Cardiac ventricle fibroblast (primary cell): ENCODE data around the gene RUFY2. TPM values are rescaled to one million over a fixed set of nuclear protein-coding genes. Genes with fewer than 3 reads are reported as not detected.

ENCODE experiments used
- total RNA-seq: library from RNA; depleted of rRNA; stranded (reverse); fragments of >200 nt; gene quantifications from 2 replicates; pipeline ENCODE4 v1.2.3, GENCODE V29; 2015

RUFY2 gene, protein sequence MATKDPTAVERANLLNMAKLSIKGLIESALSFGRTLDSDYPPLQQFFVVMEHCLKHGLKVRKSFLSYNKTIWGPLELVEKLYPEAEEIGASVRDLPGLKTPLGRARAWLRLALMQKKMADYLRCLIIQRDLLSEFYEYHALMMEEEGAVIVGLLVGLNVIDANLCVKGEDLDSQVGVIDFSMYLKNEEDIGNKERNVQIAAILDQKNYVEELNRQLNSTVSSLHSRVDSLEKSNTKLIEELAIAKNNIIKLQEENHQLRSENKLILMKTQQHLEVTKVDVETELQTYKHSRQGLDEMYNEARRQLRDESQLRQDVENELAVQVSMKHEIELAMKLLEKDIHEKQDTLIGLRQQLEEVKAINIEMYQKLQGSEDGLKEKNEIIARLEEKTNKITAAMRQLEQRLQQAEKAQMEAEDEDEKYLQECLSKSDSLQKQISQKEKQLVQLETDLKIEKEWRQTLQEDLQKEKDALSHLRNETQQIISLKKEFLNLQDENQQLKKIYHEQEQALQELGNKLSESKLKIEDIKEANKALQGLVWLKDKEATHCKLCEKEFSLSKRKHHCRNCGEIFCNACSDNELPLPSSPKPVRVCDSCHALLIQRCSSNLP
- total RNA-seq, result 11.5 and 12.0 TPM in 2 replicates

DNA sequence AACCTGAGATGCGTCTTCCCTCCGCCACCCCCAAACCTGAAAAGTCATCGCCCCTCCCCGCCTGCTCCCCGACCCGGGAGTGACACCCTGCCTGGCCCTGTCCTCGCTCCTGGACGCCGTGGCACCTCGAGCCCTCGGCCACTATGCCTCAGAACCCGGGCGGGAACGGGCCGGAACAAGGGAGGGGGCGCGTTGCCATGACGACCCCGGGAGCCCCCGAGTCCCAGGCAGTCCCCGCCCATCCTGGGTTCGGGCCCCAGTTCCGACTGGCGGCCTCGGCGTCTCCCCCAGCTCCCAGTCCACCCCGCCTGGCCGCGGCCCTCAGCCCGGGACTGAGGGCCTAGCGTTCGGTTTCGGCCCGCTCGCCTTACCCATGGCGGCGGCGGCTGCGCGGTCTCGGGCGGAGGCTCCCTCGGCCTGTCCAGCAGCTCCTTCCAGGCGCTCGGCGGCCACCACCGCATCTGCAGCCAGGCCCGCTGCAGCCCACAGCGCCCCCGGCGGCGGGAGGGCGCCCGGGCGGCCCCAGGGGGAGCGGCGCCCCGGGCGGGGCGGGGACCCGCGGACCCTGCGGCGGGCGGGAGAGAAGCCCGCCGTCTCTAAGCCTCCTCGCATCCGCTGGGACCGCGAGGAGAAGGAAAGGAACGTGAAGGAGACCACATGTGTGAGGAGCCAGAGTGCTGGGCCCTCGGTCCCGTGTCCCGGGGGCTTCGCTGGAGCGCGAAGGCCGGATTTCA lies at the start of gene RUFY2:
Gene RUFY2, minus strand, starts transcription at position 463 of the 734 bp plus-strand sequence. Its CDS starts 88 bp downstream, at position 375.

DNA sequence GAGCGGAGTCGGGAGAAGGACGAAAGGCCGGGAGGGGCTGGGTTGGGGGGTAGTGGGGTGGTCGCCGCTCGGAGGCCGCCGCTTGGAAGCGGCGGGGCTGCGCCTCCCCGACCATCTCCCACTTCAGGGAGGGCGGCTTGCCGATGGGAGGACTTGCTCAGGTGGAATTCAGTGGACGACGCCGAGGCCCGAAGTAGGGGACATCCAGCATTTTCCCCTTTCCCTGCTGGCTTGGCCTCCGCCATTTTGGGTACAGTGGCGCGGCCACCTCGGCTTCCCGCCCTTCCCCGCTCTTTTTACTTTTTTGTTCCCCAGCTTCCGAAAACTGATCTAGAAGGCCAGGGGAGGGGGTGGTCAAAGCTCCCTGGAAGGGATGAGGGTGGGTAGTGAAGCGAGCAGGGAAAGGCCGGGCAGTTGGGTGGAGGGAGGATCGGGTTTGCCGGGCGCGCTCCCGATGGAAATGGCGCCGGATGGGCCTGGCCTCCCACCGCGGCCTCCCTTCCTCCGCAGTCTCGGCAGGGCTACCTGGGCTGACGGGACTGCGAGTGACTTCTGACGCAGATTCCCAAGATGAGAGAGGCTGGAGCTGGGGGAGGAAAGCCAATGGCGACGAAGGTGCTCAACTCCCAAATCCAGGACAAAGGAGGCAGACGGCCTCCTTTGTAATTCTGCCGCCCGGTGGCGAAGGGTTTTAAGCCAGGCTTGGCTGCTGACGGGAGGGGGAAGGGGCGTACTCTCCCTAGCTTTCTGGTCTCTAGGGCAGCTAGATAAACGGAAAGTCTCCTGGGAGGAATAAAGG lies 74.6 kb downstream of the RUFY2 start, which contains the start of gene PBLD:
Gene PBLD, minus strand, starts transcription at position 670 of the 799 bp plus-strand sequence. CDS start 26,084 bp downstream, outside the sequence.

DNA sequence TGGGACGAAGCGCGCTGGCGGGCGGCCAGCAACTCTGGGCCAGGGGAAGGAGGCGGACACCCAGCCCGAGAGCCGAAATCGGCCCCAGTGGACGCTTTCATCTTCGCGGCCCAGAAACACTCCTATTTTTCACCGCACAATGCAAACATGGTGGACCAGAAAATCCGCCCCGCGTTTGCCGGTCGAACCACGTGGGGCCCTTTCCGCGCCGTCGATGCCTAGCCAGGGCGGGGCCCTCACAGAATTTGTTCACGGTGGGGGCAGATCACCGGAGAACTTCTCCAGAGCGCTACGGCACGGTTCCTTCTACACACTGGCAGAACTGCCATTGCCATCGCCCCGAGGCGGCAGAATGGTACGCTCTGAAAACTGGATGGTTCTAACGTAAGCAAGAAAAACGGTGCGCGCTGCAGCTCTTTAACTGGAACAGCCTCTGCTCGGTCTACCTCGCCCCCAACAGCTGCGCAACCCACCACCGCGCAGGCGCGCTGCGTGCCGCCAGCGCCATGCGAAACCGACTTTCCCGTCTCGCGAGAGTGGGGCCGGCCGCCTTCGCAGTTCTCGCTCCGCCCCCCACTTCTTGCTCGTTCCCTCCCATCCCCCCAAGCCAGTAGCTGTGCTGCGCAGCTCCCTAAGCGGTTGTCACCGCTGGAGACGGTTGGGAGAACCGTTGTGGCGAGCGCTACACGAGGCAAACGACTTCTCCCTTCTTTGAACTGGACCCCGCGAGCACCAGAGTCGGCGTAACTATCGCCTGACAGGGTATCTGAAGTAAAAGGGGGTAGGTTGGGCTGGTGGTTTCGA lies 75.4 kb downstream of the RUFY2 start, which contains the start of gene HNRNPH3:
Gene HNRNPH3, plus strand, starts transcription at position 610 of the 804 bp plus-strand sequence. CDS start 5,158 bp downstream, outside the sequence.

Other genes with a start within 250 kb of the RUFY2 start
- not detected in 2 replicates for gene ATOH7, start 175.2 kb downstream of the RUFY2 start, total RNA-seq
- gene HNRNPH3, start 75.2 kb downstream of the RUFY2 start, total RNA-seq, result 16.6 and 18.2 TPM in 2 replicates
- 4.4 and 5.3 TPM in 2 replicates for gene PBLD, start 74.3 kb downstream of the RUFY2 start, total RNA-seq
- 2.3 and 2.4 TPM in 2 replicates for gene DNA2, start 64.7 kb upstream of the RUFY2 start, total RNA-seq
- gene SLC25A16, start 120.2 kb upstream of the RUFY2 start, total RNA-seq, result 6.8 and 7.1 TPM in 2 replicates
- gene TET1, start 153.1 kb upstream of the RUFY2 start, total RNA-seq, result 3.1 and 3.6 TPM in 2 replicates